Tibial nerve (tissue), 4 donors: ENCODE results near the gene C3orf18. TPM values are rescaled to one million over a fixed set of nuclear protein-coding genes. Genes with fewer than 3 reads are reported as not detected.

ENCODE experiments used
- DNase-seq, 2 donors: peaks; one replicate each; pipeline ENCODE4 v3.0.0-alpha.2; 2019; ENCODE audit warnings: low spot score in 2 of 2
- H3K27ac ChIP-seq, 4 donors: fragments of 200-600 bp; sonication (generic) in 3 of 4; one replicate each; pipeline ENCODE4 v1.5.1; 2017 to 2019; ENCODE audit warnings: mild to moderate bottlenecking in 1 of 4
- H3K27me3 ChIP-seq, 2 donors: fragments of 200-600 bp; sonication (generic) in 1 of 2; one replicate each; pipeline versions ENCODE4 v1.5.1 to v1.6.0; 2017 to 2019
- H3K36me3 ChIP-seq, 3 donors: fragments of 200-600 bp; sonication (generic); one replicate each; pipeline ENCODE4 v1.5.1; 2018 to 2019
- H3K4me1 ChIP-seq, 4 donors: fragments of 200-600 bp; sonication (generic) in 3 of 4; one replicate each; pipeline ENCODE4 v1.5.1; 2017 to 2019
- H3K4me3 ChIP-seq, 4 donors: fragments of 200-600 bp; sonication (generic) in 3 of 4; one replicate each; pipeline ENCODE4 v1.5.1; 2017 to 2019; ENCODE audit warnings: mild to moderate bottlenecking in 1 of 4, moderate library complexity in 1 of 4
- H3K9me3 ChIP-seq, 4 donors: fragments of 200-600 bp; sonication (generic) in 3 of 4; one replicate each; pipeline ENCODE4 v1.5.1; 2017 to 2019
- EP300 ChIP-seq, 2 donors: sonication (generic); formaldehyde crosslinking; IDR thresholded peaks; one replicate each; pipeline ENCODE4 v1.6.1; 2017; ENCODE audit warnings: antibody characterized with exemption in 2 of 2, mild to moderate bottlenecking in 1 of 2
- POLR2A ChIP-seq, 2 donors: fragments of 450-650 bp; IDR thresholded peaks; one replicate each; pipeline ENCODE4 v1.6.1; 2017; ENCODE audit warnings: antibody characterized with exemption in 2 of 2, mild to moderate bottlenecking in 2 of 2, moderate library complexity in 2 of 2
- WGBS, 2 donors: methylation state at CpG; one replicate each; pipeline ENCODE4 v1.1.5; 2018; 5-methylcytosine and 5-hydroxymethylcytosine counted together
- total RNA-seq, 4 donors: library from RNA; depleted of rRNA; stranded (reverse); fragments of >200 nt; gene quantifications; one replicate each; pipeline ENCODE4 v1.1.0, GENCODE V29; 2016
- TF ChIP-seq, protein P1 (sequence below), 5 experiments: fragments of 200-600 bp in 3 of 5; fragments of 450-650 bp in 2 of 5; sonication (generic) in 3 of 5; IDR thresholded peaks; one replicate each; pipeline ENCODE4 v1.5.1; 2016 to 2019; ENCODE audit warnings: antibody characterized with exemption in 5 of 5, mild to moderate bottlenecking in 3 of 5, moderate library complexity in 2 of 5

C3orf18 gene
- total RNA-seq, 4 donors from 2014 or later = 12.2 to 21.1 (median 19.1) TPM

GRCh38 chr3:50607271-50608091, 39.9 kb upstream of the C3orf18 start:
- Histone ChIP-seq H3K27ac (peak overlapping the region in 1 of 4 donors; percentile 23), H3K27me3 (no peaks in the 10 kb centered on the region), H3K4me1 (peaks cover 0 to 91% (median 28%) of the 10 kb centered on the region in 4 donors), H3K9me3 (no peaks in the 10 kb centered on the region), H3K4me3 (no peak overlapping the region), H3K36me3 (peaks cover 0 to 40% (median 0%) of the 10 kb centered on the region in 3 donors)
- DNase-seq = no peak
- TF ChIP-seq POLR2A (IDR thresholded peaks at IDR 0.05) (no peak), EP300 (IDR thresholded peaks at IDR 0.05) (no peak)
- TF ChIP-seq, protein P1, sequence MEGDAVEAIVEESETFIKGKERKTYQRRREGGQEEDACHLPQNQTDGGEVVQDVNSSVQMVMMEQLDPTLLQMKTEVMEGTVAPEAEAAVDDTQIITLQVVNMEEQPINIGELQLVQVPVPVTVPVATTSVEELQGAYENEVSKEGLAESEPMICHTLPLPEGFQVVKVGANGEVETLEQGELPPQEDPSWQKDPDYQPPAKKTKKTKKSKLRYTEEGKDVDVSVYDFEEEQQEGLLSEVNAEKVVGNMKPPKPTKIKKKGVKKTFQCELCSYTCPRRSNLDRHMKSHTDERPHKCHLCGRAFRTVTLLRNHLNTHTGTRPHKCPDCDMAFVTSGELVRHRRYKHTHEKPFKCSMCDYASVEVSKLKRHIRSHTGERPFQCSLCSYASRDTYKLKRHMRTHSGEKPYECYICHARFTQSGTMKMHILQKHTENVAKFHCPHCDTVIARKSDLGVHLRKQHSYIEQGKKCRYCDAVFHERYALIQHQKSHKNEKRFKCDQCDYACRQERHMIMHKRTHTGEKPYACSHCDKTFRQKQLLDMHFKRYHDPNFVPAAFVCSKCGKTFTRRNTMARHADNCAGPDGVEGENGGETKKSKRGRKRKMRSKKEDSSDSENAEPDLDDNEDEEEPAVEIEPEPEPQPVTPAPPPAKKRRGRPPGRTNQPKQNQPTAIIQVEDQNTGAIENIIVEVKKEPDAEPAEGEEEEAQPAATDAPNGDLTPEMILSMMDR (IDR thresholded peaks at IDR 0.05) = no peak
- 85 to 88% methylated on average over 22 to 29 of the region's 29 CpGs for WGBS, 2 donors

DNA sequence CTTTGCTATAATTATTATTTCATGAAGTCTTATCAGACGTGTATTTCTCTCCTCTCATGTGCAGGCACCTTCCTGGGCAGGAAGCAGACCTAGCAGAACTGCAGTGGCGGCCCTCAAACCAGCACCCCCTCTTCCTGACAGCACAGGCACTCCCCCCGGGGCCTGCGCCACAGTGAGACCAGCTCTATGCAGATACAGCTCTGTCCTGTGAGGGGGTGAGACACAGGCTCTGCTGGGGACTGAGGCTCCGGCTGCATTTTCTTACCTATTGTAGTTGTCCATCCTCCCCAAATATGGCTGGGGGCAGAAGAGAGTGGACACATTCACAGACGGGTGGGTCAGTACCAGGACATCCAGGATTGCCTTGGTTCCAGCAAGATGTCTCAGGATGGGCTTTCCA, 39.0 kb upstream of the C3orf18 start:
- H3K9me3 ChIP-seq = no peaks in the 10 kb centered on the region
- peak overlapping the region in 2 of 4 donors; percentile 23 to 96 for H3K27ac ChIP-seq
- no peaks in the 10 kb centered on the region for H3K27me3 ChIP-seq
- TF ChIP-seq, protein P1 (IDR thresholded peaks at IDR 0.05) = no peak
- TF ChIP-seq EP300 (IDR thresholded peaks at IDR 0.05) (no peak), POLR2A (IDR thresholded peaks at IDR 0.05) (no peak)
- no peak for DNase-seq
- peaks cover 0 to 40% (median 0%) of the 10 kb centered on the region in 3 donors for H3K36me3 ChIP-seq
- peaks cover 0 to 96% (median 33%) of the 10 kb centered on the region in 4 donors for H3K4me1 ChIP-seq
- H3K4me3 ChIP-seq = no peak overlapping the region
- WGBS, 2 donors = 63 to 67% methylated on average over 6 of the region's 6 CpGs

- no peaks in the 10 kb centered on the region for H3K9me3 ChIP-seq
- no peak for DNase-seq
- peaks cover 0 to 97% (median 37%) of the 10 kb centered on the region in 4 donors for H3K4me1 ChIP-seq
- WGBS, 2 donors = 74% methylated on average over 5 of the region's 5 CpGs
- peaks cover 0 to 40% (median 0%) of the 10 kb centered on the region in 3 donors for H3K36me3 ChIP-seq
- no peak for TF ChIP-seq POLR2A (IDR thresholded peaks at IDR 0.05)
- TF ChIP-seq, protein P1 (IDR thresholded peaks at IDR 0.05) = no peak
- TF ChIP-seq EP300 (IDR thresholded peaks at IDR 0.05) = no peak
- no peaks in the 10 kb centered on the region for H3K27me3 ChIP-seq
- H3K27ac ChIP-seq = peak overlapping the region in 2 of 4 donors; percentile 17 to 96
- H3K4me3 ChIP-seq = no peak overlapping the region
These were observed 38.4 kb upstream of the C3orf18 start for GRCh38 chr3:50605901-50606326.

- H3K4me1 ChIP-seq = peaks cover 0 to 97% (median 37%) of the 10 kb centered on the region in 4 donors
- DNase-seq = peak in 1 of 2 donors; percentile 55
These were observed 37.4 kb upstream of the C3orf18 start for GRCh38 chr3:50604628-50605588.

More at GRCh38 chr3:50604628-50605588, 37.4 kb upstream of the C3orf18 start:
- Histone ChIP-seq H3K36me3 (peaks cover 0 to 40% (median 0%) of the 10 kb centered on the region in 3 donors), H3K4me3 (no peak overlapping the region), H3K9me3 (no peaks in the 10 kb centered on the region), H3K27me3 (no peaks in the 10 kb centered on the region), H3K27ac (peak overlapping the region in 3 of 4 donors; percentile 17 to 96 (median 17))
- TF ChIP-seq, protein P1 (IDR thresholded peaks at IDR 0.05) = no peak
- TF ChIP-seq EP300 (IDR thresholded peaks at IDR 0.05) = peak in 1 of 2 donors; percentile 74
- WGBS, 2 donors = 65 to 73% methylated on average over 14 of the region's 14 CpGs
